NCI-H2171 treated with DMSO at 0.1 percent for 48 hours (cell line): ENCODE data around the gene TESMIN.

ENCODE experiments used
- DNase-seq: peaks from one replicate; lab custom pipeline; 2025; lab: John Stamatoyannopoulos, UW

Gene TESMIN

GRCh38 chr11:68660066-68660810, 91.1 kb downstream of the TESMIN start:
- no peak for DNase-seq

DNA sequence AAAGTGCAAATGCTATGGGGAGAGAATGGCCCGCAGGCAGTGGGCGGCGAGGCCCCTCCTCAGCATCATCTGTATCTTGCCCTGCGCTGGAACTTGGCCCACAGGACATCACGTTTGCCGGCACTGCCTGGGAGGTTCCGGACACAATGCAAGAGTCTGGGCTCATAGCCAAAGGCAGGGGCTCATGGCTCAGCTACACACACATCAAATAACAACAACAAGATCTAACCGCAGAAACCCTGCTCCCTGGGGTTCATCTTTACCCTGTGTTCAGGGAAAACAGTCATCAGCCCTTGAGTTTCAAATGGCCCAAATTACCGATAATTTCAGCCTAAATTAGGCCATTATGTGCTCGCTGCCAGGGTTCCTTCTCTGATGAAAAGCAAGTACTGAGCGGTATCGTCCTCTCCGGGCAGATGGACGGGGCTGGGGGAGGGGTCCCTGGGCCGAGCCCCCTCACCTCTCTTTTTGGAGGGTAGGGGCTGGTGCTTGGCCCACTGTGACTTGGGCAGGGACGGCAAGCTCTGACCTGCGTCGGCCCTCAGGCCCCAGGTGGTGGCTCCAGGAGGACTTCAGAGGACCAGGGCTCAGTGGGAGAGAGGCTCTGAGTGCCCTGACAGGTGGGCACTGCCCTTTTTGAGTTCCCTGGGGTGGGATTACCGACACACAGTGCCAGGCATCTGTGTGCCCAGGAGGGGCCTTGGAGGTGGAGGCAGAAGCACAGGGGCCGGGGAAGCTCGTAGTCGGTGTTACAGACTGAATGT, 92.0 kb downstream of the TESMIN start:
- peak; percentile 21 for DNase-seq

- DNase-seq = no peak
These were observed 92.7 kb downstream of the TESMIN start for GRCh38 chr11:68658661-68659060.

- no peak for DNase-seq
These were observed 93.2 kb downstream of the TESMIN start for GRCh38 chr11:68658097-68658496.
